Activated CD4-positive, alpha-beta T cell treated with anti-CD3 and anti-CD28 coated beads for 4 hours (primary cell): ENCODE data around the gene HMX3.

Experiments
- DNase-seq, 2 donors: peaks; one replicate each; pipeline ENCODE4 v3.0.0-alpha.2; 2020

Gene HMX3

DNA sequence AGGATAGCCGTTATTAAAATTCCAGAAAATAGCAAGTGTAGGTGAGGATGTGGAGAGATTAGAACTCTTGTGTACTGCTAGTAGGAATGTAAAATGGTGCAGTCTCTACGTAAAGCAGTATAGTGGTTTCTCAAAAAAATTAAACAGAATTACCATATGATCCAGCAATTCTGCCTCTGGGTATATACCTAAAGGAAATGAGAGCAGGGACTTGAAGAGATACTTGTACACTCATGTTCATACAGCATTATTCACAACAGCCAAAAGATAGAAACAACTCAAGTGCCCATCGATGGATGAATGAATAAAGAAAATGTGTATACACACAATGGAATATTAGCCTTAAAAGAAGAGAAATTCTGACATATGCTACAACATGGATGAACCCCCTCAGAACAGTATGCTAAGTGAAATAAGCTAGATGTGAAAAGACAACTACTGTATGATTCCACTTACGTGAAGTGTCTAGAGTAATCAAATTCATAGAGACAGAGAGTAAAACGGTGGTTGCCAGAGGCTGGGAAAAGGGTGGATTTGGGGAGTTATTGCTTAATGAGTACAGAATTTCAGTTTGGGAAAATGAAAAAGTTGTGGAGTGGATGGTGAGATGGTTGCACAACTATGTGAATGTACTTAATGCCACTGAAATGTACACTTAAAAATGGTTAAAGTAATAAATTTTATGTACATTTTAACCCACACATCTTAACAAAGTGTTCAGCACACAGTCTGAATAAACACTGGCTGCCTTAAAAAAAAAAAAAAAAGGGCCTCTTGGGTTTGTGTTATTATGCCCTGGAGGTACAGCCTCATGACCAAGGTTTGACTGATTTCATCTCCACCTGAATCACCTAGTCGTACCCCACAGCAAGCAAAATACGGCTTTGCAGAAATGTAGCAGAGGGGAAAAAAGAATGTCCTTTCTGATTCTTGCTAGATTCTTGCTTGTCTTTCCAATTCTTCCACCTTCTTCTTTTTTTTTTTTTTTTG is 44.6 kb downstream of the HMX3 start:
- no peak for DNase-seq

DNA sequence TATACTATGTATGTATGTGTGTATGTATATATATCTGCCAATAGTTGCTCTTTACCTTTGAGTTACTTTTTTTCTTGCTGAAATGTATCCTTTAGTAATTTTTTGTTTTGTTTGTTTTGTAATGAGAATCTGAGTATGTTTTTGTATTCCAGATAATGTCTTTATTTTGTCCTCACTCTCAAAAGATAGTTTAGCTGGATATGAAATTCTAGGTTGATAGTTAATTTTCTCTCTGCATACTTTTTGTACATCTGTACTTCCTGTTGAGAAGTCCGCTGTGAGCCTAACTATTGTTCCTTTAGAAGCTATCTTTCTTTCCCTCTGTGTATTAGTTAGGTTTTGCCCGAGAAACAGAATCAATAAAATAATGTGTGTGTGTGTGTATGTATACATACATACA is 48.0 kb downstream of the HMX3 start:
- no peak for DNase-seq

DNA sequence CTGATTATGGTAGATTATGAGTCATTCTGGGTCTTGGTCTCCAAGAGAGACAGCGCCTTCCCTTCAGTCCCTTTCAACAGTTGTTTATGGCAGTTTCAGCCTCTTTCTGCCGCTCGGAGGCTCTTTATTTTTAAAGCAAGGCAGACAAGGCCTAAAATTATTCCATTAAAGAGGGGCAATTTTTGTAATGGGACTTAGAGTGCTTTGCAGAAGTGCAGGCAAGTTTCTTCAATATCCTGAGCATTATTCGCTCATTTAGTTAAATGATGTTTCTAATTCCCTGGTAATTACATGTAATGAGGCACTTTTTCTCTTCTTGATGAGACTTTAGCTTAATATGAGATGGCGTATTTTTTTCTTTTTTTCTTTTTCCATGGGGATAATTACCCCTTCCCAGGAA is 52.0 kb downstream of the HMX3 start:
- no peak for DNase-seq
